Breast epithelium (tissue), 3 donors: Measurements from ENCODE around the gene SYNE2.

Experiments used
- POLR2A ChIP-seq: fragments of 450-650 bp; IDR thresholded peaks from one replicate; pipeline ENCODE4 v1.6.1; 2016; ENCODE audit warnings: antibody characterized with exemption, mild to moderate bottlenecking, moderate library complexity
- POLR2AphosphoS5 ChIP-seq, 3 donors: sonication (generic); formaldehyde crosslinking; IDR thresholded peaks; one replicate each; pipeline ENCODE4 v1.6.1; 2017; ENCODE audit warnings: antibody characterized with exemption in 3 of 3
- TF ChIP-seq, protein P1 (sequence below), 3 donors: fragments of 450-650 bp; IDR thresholded peaks; one replicate each; pipeline ENCODE4 v1.5.1; 2016 to 2017; ENCODE audit warnings: antibody characterized with exemption in 3 of 3, mild to moderate bottlenecking in 3 of 3, moderate library complexity in 3 of 3

DNA sequence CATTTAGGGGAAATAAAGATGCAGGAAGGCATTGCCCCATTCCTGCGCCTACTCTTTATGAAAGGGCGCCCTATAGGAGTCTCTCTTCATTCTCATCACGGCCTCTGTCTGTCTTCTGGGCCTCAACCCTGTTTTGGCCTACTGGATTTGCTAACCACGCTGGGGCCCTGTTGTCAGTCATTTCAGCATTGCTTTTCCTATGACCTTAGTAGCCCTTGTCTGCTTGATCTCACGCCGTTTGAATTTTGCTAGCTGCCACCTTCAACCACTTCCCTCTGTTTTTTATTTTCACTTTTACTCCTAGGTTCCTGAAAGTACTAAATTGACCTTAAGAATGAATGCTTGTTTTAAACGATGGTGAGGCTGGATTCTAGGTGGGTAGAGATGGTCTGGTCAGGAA, 139.0 kb downstream of the SYNE2 start:
- TF ChIP-seq POLR2AphosphoS5 (IDR thresholded peaks at IDR 0.05): no peak
- TF ChIP-seq POLR2A: no peak
- TF ChIP-seq, protein P1, sequence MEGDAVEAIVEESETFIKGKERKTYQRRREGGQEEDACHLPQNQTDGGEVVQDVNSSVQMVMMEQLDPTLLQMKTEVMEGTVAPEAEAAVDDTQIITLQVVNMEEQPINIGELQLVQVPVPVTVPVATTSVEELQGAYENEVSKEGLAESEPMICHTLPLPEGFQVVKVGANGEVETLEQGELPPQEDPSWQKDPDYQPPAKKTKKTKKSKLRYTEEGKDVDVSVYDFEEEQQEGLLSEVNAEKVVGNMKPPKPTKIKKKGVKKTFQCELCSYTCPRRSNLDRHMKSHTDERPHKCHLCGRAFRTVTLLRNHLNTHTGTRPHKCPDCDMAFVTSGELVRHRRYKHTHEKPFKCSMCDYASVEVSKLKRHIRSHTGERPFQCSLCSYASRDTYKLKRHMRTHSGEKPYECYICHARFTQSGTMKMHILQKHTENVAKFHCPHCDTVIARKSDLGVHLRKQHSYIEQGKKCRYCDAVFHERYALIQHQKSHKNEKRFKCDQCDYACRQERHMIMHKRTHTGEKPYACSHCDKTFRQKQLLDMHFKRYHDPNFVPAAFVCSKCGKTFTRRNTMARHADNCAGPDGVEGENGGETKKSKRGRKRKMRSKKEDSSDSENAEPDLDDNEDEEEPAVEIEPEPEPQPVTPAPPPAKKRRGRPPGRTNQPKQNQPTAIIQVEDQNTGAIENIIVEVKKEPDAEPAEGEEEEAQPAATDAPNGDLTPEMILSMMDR (IDR thresholded peaks at IDR 0.05): no peak
